ENCODE measurements around the gene FNTB.

DNA sequence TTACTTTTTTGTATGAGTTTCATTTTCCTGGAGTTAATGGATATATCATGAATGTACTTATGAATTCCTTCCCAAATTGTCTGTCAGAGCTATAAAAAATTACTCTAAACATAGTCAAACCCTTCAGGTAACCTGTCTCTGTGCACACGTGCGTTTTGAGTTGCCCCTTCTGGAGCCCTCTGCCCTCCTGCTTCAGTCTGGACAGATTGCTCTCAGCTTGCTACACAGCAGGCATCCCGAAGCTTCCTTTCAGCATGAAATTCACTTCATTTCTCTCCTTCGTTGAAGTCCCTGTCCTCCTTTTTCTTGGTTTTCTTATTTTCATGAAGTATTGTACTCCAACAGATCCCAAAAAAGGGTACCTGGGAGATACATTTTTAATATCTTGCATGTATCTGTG, 47.3 kb downstream of the FNTB start:
- TF ChIP-seq, protein P1, sequence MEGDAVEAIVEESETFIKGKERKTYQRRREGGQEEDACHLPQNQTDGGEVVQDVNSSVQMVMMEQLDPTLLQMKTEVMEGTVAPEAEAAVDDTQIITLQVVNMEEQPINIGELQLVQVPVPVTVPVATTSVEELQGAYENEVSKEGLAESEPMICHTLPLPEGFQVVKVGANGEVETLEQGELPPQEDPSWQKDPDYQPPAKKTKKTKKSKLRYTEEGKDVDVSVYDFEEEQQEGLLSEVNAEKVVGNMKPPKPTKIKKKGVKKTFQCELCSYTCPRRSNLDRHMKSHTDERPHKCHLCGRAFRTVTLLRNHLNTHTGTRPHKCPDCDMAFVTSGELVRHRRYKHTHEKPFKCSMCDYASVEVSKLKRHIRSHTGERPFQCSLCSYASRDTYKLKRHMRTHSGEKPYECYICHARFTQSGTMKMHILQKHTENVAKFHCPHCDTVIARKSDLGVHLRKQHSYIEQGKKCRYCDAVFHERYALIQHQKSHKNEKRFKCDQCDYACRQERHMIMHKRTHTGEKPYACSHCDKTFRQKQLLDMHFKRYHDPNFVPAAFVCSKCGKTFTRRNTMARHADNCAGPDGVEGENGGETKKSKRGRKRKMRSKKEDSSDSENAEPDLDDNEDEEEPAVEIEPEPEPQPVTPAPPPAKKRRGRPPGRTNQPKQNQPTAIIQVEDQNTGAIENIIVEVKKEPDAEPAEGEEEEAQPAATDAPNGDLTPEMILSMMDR (IDR thresholded peaks at IDR 0.05; ENCODE audit: low read depth, low read length, poor library complexity, severe bottlenecking): no peak
- TF ChIP-seq EZH2phosphoT487 (IDR thresholded peaks at IDR 0.05; ENCODE audit: borderline replicate concordance, low read length): no peak
